Putamen (tissue), 1 donor: ENCODE data around the gene SPATA2L.

Source experiments
- DNase-seq: peaks from one replicate; pipeline ENCODE4 v3.0.0-alpha.2; 2016; ENCODE audit warnings: low spot score

Gene SPATA2L

DNA sequence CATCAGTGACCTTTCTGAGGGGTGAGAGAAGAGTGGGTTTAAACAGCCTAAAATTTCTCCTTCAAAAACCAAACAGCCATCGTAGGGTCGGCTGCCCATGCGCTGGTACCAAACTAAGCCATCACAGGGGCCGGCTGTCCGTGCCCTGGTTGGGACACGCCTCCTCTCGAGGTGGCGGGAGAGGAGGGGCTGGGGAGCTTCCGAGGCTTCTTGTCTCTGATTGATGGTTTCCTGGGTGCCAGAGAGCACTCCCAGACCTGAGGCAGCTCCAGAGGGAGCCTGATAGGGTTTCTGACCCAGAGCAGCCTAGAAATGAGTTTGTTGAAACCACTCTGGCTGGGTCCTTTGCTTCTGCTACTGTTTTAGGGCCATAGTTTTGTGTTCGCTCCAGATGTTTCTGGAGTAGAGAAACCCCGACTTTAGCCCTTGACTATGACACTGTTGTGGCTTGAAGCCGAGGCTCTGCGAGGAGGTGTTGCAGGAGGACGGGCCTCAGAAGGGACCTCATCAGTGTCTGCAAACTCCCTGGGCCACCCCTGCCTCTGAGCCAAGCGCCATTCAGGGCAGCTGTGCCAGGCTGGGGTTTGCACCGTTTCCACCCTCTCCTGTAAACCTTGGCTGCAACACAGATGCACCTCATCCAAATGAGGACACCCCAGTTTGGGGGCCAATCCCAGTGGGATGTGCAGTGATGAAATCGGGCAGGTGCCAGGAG is 26.1 kb upstream of the SPATA2L start:
- no peak for DNase-seq

DNA sequence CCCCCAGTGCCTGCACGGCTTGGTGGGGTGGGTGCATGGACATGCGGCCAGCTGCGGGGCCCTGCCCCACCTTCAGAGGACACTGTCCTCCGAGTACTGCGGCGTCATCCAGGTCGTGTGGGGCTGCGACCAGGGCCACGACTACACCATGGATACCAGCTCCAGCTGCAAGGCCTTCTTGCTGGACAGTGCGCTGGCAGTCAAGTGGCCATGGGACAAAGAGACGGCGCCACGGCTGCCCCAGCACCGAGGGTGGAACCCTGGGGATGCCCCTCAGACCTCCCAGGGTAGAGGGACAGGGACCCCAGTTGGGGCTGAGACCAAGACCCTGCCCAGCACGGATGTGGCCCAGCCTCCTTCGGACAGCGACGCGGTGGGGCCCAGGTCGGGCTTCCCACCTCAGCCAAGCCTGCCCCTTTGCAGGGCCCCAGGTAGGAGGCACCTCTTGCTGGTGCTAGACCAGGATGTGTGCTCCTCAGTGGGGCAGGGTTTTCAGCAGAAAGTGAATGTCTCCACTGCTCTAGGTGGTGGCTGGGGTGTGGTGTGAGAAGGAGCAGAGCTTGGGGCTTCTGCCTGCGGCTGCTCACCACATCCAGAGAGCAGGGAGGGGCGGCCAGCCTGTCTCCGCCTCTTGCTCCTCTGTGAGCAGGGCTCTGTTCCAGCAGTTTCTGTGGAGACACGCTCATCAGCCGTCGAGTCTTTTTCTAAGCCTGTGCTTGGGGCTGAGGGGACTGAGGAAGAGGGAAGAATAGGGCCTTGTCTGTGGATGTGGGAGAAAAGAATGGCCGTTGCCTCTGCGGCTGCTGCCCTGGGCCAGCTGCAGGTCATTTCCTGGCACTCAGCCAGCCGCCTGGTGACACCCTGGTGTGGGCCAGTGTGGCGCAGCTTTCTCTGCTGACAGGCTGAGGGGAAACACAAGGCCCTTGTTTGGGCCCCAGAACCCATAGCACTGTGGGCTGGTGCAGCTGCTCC is 22.1 kb upstream of the SPATA2L start:
- peak; percentile 99 for DNase-seq

DNA sequence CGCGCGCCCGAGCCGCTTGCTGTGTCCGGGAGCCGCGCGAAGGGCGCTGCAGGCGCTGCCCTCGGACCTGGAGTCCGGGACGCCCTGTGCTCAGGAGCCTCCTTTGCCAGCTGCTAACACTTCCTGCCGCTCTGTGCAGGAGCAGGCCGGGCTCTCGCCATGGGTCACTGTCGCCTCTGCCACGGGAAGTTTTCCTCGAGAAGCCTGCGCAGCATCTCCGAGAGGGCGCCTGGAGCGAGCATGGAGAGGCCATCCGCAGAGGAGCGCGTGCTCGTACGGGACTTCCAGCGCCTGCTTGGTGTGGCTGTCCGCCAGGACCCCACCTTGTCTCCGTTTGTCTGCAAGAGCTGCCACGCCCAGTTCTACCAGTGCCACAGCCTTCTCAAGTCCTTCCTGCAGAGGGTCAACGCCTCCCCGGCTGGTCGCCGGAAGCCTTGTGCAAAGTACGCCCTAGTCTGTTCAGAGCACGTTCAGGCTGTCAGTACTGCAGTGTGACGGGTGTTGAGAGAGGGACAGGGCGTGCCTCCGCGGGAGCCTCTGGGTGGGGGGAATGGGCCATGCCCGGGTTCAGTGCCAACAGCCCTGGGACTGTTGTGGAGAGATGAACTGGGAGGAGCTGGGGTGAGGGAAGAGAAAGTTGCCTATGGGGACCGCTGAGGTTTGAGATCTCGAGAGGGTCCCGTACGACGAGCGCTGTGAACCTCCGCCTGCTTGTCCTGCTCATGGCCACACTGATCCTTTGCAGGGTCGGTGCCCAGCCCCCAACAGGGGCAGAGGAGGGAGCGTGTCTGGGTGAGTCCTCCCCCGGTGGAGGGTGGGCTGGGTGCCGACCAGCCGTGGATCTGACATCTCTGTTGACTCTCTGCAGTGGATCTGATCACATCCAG is 21.1 kb upstream of the SPATA2L start:
- no peak for DNase-seq

DNA sequence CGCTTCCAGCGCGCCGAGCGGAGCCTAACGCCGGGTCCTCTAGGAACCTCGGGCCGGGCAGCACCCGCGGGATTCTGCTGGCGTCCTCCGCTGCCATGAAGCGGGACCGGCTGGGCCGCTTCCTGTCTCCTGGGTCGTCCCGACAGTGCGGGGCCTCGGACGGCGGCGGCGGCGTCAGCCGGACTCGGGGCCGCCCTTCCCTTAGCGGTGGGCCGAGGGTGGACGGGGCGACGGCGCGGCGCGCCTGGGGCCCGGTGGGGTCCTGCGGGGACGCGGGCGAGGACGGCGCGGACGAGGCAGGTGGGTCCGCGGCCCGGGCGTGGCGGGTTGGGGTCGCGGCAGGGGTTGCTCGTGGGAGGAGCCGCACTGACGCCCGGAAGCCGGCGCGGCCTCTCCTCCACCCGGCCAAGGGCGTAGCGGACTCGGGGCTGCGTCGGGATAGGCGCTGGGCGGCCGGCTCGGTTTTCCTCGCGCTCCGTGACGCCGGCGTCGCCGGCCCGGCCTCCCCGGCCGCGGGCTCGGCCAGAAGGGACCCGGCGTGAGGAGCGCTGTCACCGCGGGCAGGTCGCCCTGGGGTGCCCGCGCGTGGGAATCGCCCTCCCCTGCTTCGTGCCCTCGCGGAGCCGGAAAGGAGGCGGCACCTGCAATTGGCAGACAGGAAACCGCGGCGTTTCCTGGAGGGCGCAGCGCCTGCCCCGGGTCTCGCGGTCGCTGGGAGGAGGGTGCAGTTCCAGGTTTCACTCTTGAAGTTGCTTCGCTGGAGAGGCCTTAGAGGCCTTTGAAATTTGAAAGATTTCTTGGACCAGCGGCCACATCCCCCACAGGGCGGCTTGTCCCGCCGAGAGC is 20.3 kb upstream of the SPATA2L start:
- DNase-seq, result no peak

DNA sequence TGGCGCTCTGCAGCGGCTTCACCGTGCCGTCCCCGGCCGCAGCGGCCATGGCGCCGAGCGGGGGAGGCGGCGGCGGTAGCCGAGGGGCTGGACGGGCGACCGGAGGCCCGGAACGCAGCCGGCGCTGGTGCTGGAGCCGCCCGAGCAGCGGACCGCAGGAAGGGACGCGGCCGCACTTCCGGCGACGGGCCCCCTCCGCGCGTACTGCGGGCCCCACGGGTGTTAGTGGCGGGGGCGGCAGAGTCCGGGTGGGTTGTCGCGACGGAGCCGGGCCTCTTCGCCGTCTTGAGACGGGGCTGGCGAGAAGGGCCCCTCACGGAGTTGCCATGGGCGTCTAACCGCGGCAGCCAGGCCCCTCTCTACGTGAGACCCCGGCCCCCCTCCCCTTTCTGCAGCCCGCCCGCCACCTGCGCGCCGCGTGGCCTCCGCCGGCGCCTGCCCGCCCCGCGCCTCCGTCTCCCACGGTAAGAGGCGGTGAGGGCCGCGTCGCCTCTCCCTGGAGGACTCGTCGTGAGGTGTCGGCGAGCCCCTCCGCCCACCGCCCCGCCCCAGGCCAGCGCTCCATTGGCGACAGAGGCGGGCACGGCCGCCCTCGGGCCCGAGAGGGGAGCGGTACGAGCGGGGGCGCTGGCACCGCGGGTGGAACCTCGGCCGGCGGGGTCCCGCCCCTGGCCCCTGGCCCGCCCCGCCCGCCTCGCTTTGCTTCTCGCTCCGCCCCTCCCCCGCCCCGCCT is 19.5 kb upstream of the SPATA2L start, which contains the start of the genes VPS9D1 and ZNF276:
Gene VPS9D1, minus strand, starts transcription at position 86 of the 733 bp plus-strand sequence. Its CDS starts 37 bp downstream, at position 49.
Gene ZNF276, plus strand, starts transcription at position 725 of the 733 bp plus-strand sequence. CDS start 104 bp downstream, outside the sequence.
- DNase-seq, result peak; percentile 86

DNA sequence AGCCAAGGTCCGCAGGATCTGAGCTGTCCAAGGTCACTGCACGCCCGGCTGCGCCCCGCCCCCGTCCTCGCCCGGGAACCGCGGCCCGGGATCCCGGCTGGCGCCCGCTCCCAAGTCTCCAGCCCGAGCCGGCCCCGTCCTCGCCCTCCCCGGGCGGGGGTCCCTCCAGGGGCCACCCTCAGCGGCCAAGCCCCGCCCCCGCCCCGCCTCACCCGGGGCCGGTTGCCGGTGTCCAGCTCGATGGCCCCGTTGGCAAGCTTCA is 19.0 kb upstream of the SPATA2L start:
- DNase-seq, result no peak

DNA sequence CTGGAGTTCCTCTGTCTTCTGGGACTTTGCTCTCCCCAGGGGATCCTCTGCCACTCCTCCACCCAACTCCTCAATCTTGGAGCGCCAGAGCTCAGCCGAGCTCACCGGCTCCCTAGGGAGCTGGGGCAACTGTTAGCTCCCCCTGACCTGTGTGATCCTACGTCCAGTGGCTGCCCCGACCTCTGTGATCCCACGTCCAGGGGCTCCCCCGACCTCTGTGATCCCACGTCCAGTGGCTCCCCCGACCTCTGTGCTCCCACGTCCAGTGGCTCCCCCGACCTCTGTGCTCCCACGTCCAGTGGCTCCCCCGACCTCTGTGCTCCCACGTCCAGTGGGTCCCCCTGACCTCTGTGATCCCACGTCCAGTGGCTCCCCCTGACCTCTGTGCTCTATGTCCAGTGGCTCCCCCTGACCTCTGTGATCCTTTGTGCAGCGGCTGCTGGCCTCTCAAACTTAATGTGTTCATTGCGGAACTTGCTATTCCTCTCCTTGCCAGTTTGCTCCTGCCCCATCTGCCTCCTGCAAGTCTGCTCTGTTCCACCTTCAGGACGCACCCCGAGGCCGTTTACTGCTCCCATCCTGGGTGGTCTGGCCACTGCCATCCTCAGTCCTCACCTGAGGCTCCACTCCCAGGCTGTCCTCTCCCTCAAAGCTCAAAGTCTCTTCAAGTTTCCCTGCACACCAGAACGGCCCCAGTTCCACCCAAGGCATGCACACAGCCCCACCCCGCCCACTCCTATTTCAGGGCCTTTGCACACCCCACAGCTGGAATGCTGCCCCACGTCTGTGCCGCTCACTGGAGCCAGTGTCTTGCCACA is 16.4 kb upstream of the SPATA2L start:
- no peak for DNase-seq

DNA sequence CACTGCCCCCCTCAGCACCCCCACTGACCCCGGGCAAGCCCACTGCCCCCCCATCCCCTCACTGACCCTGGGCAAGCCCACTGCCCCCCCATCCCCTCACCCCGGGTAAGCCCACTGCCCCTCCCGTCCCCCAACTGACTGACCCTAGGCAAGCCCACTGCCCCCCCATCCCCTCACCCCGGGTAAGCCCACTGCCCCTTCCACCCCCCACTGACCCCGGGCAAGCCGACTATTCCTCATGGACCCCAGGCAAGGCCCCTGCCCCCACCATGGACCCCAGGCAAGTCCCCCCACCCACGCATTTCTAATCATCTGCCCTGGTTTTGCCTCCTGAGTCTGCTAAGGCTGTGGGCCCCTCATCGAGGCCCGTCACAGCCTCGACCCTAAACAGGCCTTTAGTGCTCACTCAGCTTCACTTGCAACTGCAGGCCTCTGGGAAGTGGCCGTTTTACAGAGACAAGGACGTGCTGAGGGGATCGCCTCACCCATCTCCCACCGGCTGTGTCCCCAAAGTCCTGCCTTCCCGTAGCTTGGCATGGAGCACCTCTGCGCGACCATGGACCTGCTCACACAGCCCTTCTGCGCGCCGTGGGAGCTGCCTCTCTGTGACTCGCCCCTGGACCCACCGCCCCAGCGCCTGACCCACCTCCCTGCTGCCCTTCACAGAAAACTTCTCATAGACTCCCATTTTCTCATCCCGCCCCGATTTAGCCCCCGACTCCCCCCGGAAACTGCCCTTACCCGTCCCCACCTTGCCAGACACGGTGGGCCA is 15.6 kb upstream of the SPATA2L start:
- no peak for DNase-seq

DNA sequence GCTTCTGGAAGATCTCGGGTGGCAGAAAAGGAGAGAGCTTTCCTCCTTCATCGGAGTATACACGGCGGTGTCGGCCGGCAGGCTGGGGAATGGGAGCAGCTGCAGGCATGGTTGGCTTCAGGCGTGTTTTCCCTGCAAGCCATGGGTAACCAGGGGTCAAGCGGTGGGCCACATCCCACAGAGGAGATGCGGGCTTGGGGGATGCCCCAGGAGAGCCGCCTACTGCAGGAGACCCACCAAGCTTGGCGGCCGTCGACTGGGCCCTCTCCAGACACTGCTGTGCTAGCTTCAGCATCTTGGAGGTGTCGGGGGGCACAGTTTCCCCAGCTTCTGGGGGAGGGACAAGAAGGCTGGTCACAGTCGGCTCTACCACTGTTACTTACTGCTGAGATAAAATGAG is 15.0 kb upstream of the SPATA2L start:
- no peak for DNase-seq

DNA sequence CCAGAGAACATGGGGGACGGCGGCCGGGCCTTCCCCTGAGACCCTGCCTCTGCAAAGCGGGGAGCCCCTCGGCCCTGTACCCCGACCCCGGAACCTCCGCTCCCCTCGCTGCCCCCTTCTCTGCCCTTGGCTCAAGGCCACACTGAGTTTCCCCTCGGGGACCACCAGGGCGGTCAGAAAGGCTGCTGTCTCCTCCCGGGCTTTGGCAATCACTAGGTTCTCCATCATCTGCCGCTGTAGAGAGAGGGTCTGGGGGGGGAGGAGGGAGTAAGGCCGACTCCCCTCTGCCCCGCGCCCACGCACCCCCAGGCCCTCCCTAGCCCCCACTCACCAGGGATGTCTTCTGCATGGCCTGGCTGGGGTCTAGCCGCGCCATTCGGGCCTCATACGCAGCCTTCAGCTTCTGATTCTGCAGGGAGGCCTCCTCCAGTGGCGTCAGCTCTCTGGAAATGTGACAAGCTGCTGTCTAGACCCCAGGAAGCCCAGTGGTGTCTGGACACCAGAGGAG is 10.8 kb upstream of the SPATA2L start:
- no peak for DNase-seq

DNA sequence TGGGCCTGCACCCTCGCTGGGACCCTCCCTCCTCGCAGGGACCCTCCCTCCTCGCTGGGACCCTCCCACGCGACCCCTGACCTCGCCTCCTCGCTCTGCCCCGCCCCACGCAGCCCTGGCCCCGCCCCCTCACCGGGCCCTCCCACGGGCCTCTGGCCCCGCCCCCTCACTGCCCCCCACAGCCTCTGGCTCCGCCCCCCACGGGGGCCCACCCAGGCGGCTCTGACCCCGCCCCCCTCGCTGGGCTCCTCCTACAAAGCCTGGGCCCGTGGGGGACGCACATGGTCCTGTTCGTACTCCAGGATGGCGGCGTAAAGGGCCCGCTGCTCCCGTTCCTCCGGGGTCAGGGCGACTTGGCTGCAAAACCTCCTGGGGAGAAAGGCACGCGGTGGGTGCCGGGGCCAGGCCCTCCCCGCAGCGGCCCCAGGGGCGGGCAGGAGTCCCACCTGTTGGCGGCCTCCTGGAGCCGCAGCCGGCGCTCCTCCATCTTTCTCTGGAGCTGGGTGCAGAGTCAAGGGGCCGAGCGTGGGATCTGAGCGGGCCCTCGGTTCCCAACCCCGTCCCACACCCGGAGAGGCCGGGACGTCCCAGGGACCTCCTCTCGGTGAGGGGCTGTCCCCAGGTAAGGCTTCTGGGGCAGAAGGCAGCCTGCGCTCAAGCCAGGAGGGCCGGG is 10.2 kb upstream of the SPATA2L start:
- no peak for DNase-seq

DNA sequence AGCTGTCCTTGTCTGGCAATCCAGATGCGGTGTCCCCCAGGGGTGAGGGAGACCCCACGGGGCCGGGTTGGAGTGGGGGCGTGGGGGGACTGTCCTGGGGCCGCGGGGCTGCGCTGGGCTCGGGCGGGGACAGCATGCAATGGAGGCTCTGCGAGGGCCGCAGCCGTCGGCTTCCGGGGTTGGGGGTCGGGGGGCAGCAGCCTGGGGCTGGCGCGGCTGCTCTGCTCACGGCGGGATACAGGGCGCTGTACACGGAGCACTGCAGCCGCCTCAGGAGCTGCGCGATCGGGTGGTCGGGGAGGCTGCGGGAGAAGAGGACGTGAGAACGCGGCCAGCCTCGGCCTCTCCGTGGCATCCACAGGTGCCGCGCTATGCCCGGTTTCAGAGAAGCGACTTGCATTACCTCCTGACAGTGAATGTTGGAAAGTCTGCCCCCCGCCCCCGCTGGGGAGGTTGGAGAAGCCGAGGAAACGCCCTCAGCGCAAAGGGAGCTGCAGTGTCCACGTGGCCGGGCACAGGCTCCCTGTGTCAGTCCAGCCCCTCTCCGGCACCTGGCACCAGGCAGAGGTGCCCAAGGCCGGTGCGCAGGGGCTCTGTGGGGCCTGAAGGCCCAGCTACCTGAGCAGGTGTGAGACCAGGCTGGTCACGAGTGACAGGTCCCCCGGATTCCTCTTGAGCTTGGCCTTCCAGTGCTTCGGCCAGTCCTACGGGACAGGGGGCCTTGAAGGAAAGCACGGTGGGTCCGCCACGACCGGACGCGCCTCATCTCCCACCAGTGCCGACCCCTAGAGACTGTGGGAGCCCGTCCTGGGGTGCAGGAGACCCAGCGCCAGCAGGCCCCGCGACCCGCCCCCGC is 9.4 kb upstream of the SPATA2L start:
- DNase-seq, result no peak

DNA sequence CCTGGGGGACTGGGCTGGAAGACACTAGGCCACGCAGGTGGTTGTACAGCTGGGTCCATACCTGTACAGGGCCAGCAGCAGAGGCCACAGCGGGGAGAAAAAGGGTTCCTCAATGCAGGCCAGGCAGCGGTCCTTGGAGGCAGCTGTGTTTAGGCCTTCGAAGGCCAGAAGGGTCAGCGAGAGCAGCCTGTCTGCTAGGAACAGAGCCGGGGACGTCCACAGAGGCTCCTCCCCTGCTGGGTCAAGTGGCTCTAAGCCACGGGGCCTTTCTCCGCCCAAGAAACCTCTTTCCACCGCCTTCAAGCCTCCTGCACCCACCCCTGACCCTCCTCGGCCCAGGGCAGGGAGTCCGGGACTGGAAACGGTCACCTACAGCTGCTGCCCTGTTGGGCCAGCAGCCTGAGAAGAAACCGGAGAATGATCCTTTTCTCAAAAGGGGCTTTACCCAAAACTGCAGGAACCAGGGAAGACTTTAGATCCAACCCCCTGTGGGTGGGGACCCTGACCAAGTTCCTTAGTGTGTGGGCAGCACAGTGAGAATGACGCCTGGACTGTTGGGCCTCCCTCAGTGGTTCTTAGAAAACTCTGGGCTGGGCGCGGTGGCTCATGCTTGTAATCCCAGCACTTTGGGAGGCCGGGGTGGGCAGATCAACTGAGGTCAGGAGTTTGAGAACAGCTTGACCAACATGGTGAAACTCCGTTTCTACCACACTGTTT is 8.4 kb upstream of the SPATA2L start:
- DNase-seq, result no peak

DNA sequence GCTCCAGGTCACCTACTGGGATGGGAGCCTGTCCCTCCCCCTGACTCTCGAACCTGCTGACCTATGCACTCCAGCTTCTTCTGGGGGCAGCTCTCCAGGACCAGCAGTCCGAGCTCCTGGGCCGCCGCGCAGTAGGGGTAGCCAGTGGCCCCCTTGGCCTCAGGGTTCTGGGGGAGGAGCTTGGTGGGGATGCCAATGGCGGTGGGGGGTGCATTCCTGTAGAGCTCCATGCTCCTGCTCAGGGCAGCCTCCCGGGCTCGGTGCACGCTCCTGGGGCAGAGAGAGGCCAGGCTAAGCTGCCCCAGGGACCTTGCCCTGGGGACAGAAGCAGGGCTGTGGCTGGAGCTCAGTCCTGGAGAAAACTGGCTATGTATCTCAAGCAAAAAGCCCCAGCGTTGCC is 7.7 kb upstream of the SPATA2L start:
- DNase-seq, result no peak

DNA sequence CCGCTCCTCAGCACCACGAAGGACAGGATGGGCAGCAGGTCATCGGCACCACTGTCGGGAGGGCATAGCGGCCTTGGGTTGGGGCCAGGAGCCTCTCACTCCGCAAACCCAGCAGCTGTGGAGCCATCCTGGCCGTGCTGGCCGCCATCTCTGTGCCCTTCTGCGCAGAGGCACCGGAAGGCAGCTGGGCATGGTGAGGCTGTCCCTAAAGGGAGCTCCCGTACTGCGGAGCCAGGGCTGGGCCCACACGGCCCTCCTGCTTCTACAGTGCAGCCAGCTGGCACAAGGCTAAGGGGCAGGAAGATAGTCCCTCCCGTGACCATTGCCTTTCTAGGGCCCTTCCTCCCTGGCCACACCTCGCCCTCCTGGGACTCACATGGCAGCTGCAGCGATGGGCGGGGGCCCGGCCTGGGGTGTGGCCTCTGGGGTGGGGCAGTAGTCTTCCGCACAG is 7.0 kb upstream of the SPATA2L start:
- no peak for DNase-seq

DNA sequence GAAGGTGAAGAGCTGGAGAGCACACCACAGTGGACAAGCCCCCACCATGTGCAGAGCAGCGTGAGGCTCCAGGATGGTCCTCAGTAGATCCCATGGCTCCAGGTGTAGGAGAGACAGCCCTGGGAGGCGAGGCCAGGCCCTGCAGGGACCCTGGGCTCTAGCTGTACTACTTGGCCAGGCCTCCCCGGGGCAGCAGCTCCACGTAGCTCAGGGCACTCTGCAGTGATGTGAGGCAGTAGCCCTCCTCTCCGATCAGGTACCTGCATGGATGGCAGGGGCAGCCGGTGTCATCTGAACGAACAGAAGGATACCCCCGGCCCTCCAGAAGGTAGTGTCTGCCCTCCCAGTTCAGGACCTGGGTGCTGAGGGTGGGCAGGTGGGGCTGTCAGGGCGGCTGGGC is 6.2 kb upstream of the SPATA2L start:
- DNase-seq, result no peak
